ENCODE data around the gene EHD3. TPM values are rescaled to one million over a fixed set of nuclear protein-coding genes. Genes with fewer than 3 reads are reported as not detected.

Gene EHD3
- total RNA-seq, 1 donor from 2014 or later: 20.9 TPM

DNA sequence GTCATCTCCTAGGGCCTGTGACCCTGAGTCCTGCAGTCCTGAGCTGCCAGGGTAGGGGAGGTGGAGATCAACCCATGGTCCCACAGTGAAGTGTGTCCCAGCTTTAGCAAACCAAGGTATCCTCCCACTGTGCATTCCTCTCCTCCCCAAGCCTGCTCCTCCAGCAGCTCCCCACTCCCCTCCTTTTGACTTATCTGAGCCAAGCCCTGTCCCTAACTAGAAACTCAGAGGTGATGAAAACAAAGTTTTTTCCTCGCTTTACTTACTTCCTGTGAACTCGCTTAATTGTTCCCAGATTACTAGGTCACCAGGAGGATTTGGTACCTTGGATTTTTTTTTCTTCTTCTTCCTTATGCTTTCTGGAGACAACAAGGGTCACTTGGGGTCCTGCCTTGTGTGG lies 80.8 kb downstream of the EHD3 start:
- DNase-seq (ENCODE audit: low read depth): no peak

DNA sequence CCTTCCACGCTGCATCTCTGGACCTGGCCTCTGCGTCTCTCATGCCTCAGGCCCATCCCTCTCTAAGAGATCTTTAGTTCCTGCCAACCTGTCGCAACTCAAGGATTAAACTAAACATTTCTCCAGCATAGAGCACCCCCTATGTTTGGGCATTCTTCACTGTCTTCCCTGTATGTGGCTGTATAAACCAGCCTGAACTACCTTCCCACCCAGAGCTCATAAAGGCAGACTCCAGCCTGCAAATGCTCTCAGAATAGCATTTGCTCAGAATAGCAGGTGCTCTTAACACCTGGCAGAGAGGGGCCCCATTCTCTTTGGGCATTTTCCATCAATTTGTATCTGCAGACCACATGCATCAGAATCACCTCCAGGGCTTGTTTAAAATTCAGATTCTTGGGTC lies 83.4 kb downstream of the EHD3 start:
- no peak for FAIRE-seq
- no peak overlapping the region for H3K4me2 ChIP-seq (ENCODE audit: low read length)
- H3K79me2 ChIP-seq (ENCODE audit: insufficient read depth, low read length): no peaks in the 10 kb centered on the region
- no peak overlapping the region for H3K4me3 ChIP-seq (ENCODE audit: insufficient read depth, low read depth, low read length)
- H3K9ac ChIP-seq (ENCODE audit: low read length): no peak overlapping the region
- Mint-ChIP-seq H3K4me1 (ENCODE audit: low read depth, unreplicated experiment) (peaks cover 23% of the 10 kb centered on the region), H3K4me3 (ENCODE audit: unreplicated experiment) (no peak overlapping the region), H3K27ac (ENCODE audit: unreplicated experiment) (no peak overlapping the region), H3K36me3 (ENCODE audit: low read depth, unreplicated experiment) (no peaks in the 10 kb centered on the region), H3K27me3 (ENCODE audit: low read depth, unreplicated experiment) (peaks cover 2% of the 10 kb centered on the region), H3K9me3 (ENCODE audit: unreplicated experiment) (peaks cover under 1% of the 10 kb centered on the region)
- H3K27ac ChIP-seq (ENCODE audit: low read depth, low read length): no peak overlapping the region
- no peaks in the 10 kb centered on the region for H4K20me1 ChIP-seq (ENCODE audit: insufficient read depth, low read length)
- H2AFZ ChIP-seq (ENCODE audit: low read depth, low read length): no peak overlapping the region
- TF ChIP-seq, protein P1, sequence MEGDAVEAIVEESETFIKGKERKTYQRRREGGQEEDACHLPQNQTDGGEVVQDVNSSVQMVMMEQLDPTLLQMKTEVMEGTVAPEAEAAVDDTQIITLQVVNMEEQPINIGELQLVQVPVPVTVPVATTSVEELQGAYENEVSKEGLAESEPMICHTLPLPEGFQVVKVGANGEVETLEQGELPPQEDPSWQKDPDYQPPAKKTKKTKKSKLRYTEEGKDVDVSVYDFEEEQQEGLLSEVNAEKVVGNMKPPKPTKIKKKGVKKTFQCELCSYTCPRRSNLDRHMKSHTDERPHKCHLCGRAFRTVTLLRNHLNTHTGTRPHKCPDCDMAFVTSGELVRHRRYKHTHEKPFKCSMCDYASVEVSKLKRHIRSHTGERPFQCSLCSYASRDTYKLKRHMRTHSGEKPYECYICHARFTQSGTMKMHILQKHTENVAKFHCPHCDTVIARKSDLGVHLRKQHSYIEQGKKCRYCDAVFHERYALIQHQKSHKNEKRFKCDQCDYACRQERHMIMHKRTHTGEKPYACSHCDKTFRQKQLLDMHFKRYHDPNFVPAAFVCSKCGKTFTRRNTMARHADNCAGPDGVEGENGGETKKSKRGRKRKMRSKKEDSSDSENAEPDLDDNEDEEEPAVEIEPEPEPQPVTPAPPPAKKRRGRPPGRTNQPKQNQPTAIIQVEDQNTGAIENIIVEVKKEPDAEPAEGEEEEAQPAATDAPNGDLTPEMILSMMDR (IDR thresholded peaks at IDR 0.05; ENCODE audit: insufficient read depth, low read depth, low read length): no peak
- TF ChIP-seq EZH2 (IDR thresholded peaks at IDR 0.05; ENCODE audit: insufficient read depth, low read length): no peak
- H3K4me1 ChIP-seq (ENCODE audit: insufficient read depth, low read length): peaks cover 26% of the 10 kb centered on the region
- H3K36me3 ChIP-seq (ENCODE audit: insufficient read depth, low read length): no peaks in the 10 kb centered on the region
- no peaks in the 10 kb centered on the region for H3K9me3 ChIP-seq (ENCODE audit: insufficient read depth, low read depth, low read length)
- DNase-seq (ENCODE audit: low read depth): no peak
- no peaks in the 10 kb centered on the region for H3K27me3 ChIP-seq (ENCODE audit: insufficient read depth, low read length)

More for the DNA sequence above, 80.8 kb downstream of the EHD3 start:
- no peaks in the 10 kb centered on the region for H3K79me2 ChIP-seq (ENCODE audit: insufficient read depth, low read length)
- no peak overlapping the region for H3K4me3 Mint-ChIP-seq (ENCODE audit: unreplicated experiment)
- H3K9ac ChIP-seq (ENCODE audit: low read length): no peak overlapping the region
- no peak for FAIRE-seq
- no peak overlapping the region for H3K4me2 ChIP-seq (ENCODE audit: low read length)
- H2AFZ ChIP-seq (ENCODE audit: low read depth, low read length): no peak overlapping the region
- no peaks in the 10 kb centered on the region for H3K36me3 ChIP-seq (ENCODE audit: insufficient read depth, low read length)
- no peaks in the 10 kb centered on the region for H4K20me1 ChIP-seq (ENCODE audit: insufficient read depth, low read length)
- no peaks in the 10 kb centered on the region for H3K36me3 Mint-ChIP-seq (ENCODE audit: low read depth, unreplicated experiment)
- H3K4me1 ChIP-seq (ENCODE audit: insufficient read depth, low read length): peaks cover 23% of the 10 kb centered on the region
- H3K9me3 Mint-ChIP-seq (ENCODE audit: unreplicated experiment): peaks cover 1% of the 10 kb centered on the region
- no peaks in the 10 kb centered on the region for H3K9me3 ChIP-seq (ENCODE audit: insufficient read depth, low read depth, low read length)
- no peak overlapping the region for H3K27ac ChIP-seq (ENCODE audit: low read depth, low read length)
- peaks cover 3% of the 10 kb centered on the region for H3K27me3 Mint-ChIP-seq (ENCODE audit: low read depth, unreplicated experiment)
- no peak overlapping the region for H3K4me3 ChIP-seq (ENCODE audit: insufficient read depth, low read depth, low read length)
- peaks cover 20% of the 10 kb centered on the region for H3K4me1 Mint-ChIP-seq (ENCODE audit: low read depth, unreplicated experiment)
- H3K27me3 ChIP-seq (ENCODE audit: insufficient read depth, low read length): no peaks in the 10 kb centered on the region
- no peak overlapping the region for H3K27ac Mint-ChIP-seq (ENCODE audit: unreplicated experiment)
- TF ChIP-seq, protein P1 (IDR thresholded peaks at IDR 0.05; ENCODE audit: insufficient read depth, low read depth, low read length): no peak

DNA sequence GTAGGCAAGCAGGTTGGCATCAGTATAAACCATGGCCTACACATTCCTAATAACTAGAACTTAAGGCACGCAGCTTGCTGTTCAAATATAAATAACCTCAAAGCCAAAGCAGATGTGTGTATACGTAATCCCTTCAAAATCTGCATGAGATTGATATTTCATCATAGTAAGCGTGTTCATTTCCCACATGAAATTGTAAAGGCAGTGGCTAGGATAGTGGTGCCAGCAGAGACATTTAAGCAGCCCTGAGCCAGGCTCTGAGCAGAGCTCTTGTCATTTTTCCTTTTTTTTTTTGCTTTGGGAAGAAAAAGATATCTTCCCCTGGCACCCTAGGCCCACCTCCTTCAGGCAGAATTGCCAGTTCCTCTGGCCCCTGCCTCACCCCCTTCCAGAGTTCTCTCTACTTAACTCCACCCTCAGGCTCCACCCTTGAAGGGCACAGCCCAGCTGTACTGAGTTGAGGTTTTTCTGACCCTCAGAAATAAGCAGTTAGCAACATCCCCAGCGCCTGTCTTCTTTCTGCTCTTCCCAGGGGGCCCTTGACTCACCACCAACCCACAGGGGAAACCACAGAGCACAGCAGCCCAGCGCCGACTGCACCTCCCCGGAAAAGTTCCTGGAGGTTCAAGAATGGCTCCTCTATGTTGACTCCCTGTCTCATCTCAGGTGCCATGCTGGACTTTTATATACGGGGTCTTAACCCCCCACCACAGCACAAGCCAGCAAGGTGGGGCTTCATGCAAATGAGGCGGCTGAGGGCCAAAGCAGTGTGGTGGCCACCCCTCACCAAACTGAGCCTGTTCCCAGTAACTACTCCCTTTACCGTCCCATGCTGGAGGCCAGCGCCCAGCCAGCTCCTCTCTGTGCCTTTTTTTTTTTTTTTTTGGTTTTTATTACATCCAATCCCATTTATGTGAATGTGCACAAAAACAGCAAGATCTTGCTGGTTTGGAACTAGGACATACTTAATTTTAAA lies 84.7 kb downstream of the EHD3 start:
- peaks cover 2% of the 10 kb centered on the region for H3K9me3 Mint-ChIP-seq (ENCODE audit: unreplicated experiment)
- peak; percentile 67 for DNase-seq (ENCODE audit: low read depth)
- Histone ChIP-seq H3K4me1 (ENCODE audit: insufficient read depth, low read length) (peaks cover 19% of the 10 kb centered on the region), H3K27me3 (ENCODE audit: insufficient read depth, low read length) (no peaks in the 10 kb centered on the region), H3K9ac (ENCODE audit: low read length) (no peak overlapping the region), H3K9me3 (ENCODE audit: insufficient read depth, low read depth, low read length) (no peaks in the 10 kb centered on the region), H3K4me3 (ENCODE audit: insufficient read depth, low read depth, low read length) (no peak overlapping the region), H4K20me1 (ENCODE audit: insufficient read depth, low read length) (no peaks in the 10 kb centered on the region), H3K4me2 (ENCODE audit: low read length) (peak overlapping the region; percentile 59), H3K27ac (ENCODE audit: low read depth, low read length) (peak overlapping the region; percentile 16), H3K36me3 (ENCODE audit: insufficient read depth, low read length) (no peaks in the 10 kb centered on the region), H3K79me2 (ENCODE audit: insufficient read depth, low read length) (no peaks in the 10 kb centered on the region), H2AFZ (ENCODE audit: low read depth, low read length) (no peak overlapping the region)
- H3K27ac Mint-ChIP-seq (ENCODE audit: unreplicated experiment): peak overlapping the region; percentile 60
- H3K27me3 Mint-ChIP-seq (ENCODE audit: low read depth, unreplicated experiment): peaks cover 2% of the 10 kb centered on the region
- peak; percentile 47 for FAIRE-seq
- H3K4me1 Mint-ChIP-seq (ENCODE audit: low read depth, unreplicated experiment): peaks cover 23% of the 10 kb centered on the region
- TF ChIP-seq EZH2 (IDR thresholded peaks at IDR 0.05; ENCODE audit: insufficient read depth, low read length): no peak
- TF ChIP-seq, protein P1 (IDR thresholded peaks at IDR 0.05; ENCODE audit: insufficient read depth, low read depth, low read length): no peak
- H3K36me3 Mint-ChIP-seq (ENCODE audit: low read depth, unreplicated experiment): no peaks in the 10 kb centered on the region
- H3K4me3 Mint-ChIP-seq (ENCODE audit: unreplicated experiment): no peak overlapping the region
